Common myeloid progenitor, CD34-positive (primary cell): ENCODE measurements around the gene GRN.

Experiments
- CTCF ChIA-PET: fragments of 350-600 bp; sonication (Branson Sonifier 250); formaldehyde crosslinking; loops from one replicate; lab custom pipeline; 2021; ENCODE audit warnings: antibody characterized with exemption; lab: Charles Lee
- POLR2A ChIA-PET: fragments of 350-600 bp; sonication (Branson Sonifier 250); formaldehyde crosslinking; loops from one replicate; lab custom pipeline; 2021; ENCODE audit warnings: antibody characterized with exemption; lab: Charles Lee
- DNase-seq, 3 donors: peaks; one replicate each; pipeline versions ENCODE4 v3.0.0 to v3.0.0-alpha.2; 2013
- H3K27ac ChIP-seq, 2 experiments: 1 replicate in 1 of 2; 2 replicates in 1 of 2; pipeline ENCODE4 v1.7.0; 2013; ENCODE audit warnings: inconsistent platforms in 2 of 2, low read length in 2 of 2, mild to moderate bottlenecking in 2 of 2, low read depth in 1 of 2, moderate library complexity in 1 of 2; ENCODE audit not compliant: severe bottlenecking in 2 of 2, insufficient read depth in 1 of 2, poor library complexity in 1 of 2
- H3K27me3 ChIP-seq, 5 experiments: replicated peaks in 2 of 5; 1 replicate in 3 of 5; 2 replicates in 2 of 5; pipeline versions ENCODE4 v1.6.1 to v1.7.0; 2013; ENCODE audit warnings: low read length in 4 of 5, mild to moderate bottlenecking in 2 of 5, moderate library complexity in 2 of 5, inconsistent platforms in 1 of 5; ENCODE audit not compliant: insufficient read depth in 5 of 5, control insufficient read depth in 4 of 5
- H3K36me3 ChIP-seq, 4 experiments: 1 replicate in 2 of 4; 2 replicates in 2 of 4; pipeline versions ENCODE4 v1.6.1 to v1.7.0; 2013; ENCODE audit warnings: low read length in 3 of 4, control low read depth in 1 of 4, mild to moderate bottlenecking in 1 of 4; ENCODE audit not compliant: control insufficient read depth in 4 of 4, insufficient read depth in 4 of 4
- H3K4me1 ChIP-seq, 4 experiments: 1 replicate in 3 of 4; 2 replicates in 1 of 4; pipeline versions ENCODE4 v1.6.1 to v1.7.1; 2013; ENCODE audit warnings: low read length in 3 of 4, mild to moderate bottlenecking in 3 of 4, control low read depth in 1 of 4, inconsistent platforms in 1 of 4, moderate library complexity in 1 of 4; ENCODE audit not compliant: control insufficient read depth in 4 of 4, insufficient read depth in 4 of 4; ENCODE audit errors: control extremely low read depth in 1 of 4
- H3K4me3 ChIP-seq, 7 experiments: 1 replicate in 4 of 7; 2 replicates in 3 of 7; pipeline versions ENCODE4 v1.5.1 to v1.7.0; 2013; ENCODE audit warnings: mild to moderate bottlenecking in 7 of 7, low read length in 6 of 7, moderate library complexity in 6 of 7, inconsistent platforms in 2 of 7, low read depth in 2 of 7, control low read depth in 1 of 7; ENCODE audit not compliant: insufficient read depth in 4 of 7, control insufficient read depth in 1 of 7; ENCODE audit errors: extremely low read depth in 1 of 7
- H3K9me3 ChIP-seq, 5 experiments: 1 replicate in 4 of 5; 2 replicates in 1 of 5; pipeline versions ENCODE4 v1.6.1 to v1.7.1; 2013; ENCODE audit warnings: low read length in 4 of 5, mild to moderate bottlenecking in 2 of 5, inconsistent platforms in 1 of 5, low read depth in 1 of 5, moderate library complexity in 1 of 5; ENCODE audit not compliant: control insufficient read depth in 4 of 5, insufficient read depth in 2 of 5; ENCODE audit errors: control extremely low read depth in 1 of 5
- WGBS: methylation state at CpG from one replicate; pipeline ENCODE4 v1.1.5; 2013; ENCODE audit not compliant: insufficient coverage; 5-methylcytosine and 5-hydroxymethylcytosine counted together

GRN gene

GRCh38 chr17:44374306-44375195 is 29.4 kb downstream of the GRN start:
- ChIA-PET CTCF (interaction anchor here (1.1 to 2.6 kb wide), 7 partner anchors 9 to 26 kb away, joined by 3 to 11 read pairs (median 3); no protein-coding TSS in a partner anchor), POLR2A (no interaction called here)
- DNase-seq = no peak
- Histone ChIP-seq H3K4me3 (peak overlapping the region in 1 of 7 experiments; percentile 54), H3K27ac (no peak overlapping the region), H3K9me3 (no peaks in the 10 kb centered on the region), H3K36me3 (no peaks in the 10 kb centered on the region), H3K27me3 (peaks cover 0 to 3% (median 0%) of the 10 kb centered on the region in 5 experiments), H3K4me1 (peaks cover 0 to 10% (median 4%) of the 10 kb centered on the region in 4 experiments)
- WGBS = 60% methylated on average over 20 of the region's 31 CpGs

- ChIA-PET CTCF (interaction anchor here (1.0 to 2.6 kb wide), 13 partner anchors 10 to 147 kb away, joined by 3 to 11 read pairs (median 4); partner anchors contain the start of genes FAM171A2 and GRN), POLR2A (no interaction called here)
- Histone ChIP-seq H3K9me3 (no peaks in the 10 kb centered on the region), H3K36me3 (no peaks in the 10 kb centered on the region), H3K4me3 (no peak overlapping the region), H3K4me1 (peaks cover 0 to 10% (median 4%) of the 10 kb centered on the region in 4 experiments), H3K27me3 (peaks cover 0 to 3% (median 0%) of the 10 kb centered on the region in 5 experiments), H3K27ac (no peak overlapping the region)
- DNase-seq = no peak
- 85% methylated on average over 19 of the region's 22 CpGs for WGBS
Observed at GRCh38 chr17:44375196-44376017, 30.3 kb downstream of the GRN start.

DNA sequence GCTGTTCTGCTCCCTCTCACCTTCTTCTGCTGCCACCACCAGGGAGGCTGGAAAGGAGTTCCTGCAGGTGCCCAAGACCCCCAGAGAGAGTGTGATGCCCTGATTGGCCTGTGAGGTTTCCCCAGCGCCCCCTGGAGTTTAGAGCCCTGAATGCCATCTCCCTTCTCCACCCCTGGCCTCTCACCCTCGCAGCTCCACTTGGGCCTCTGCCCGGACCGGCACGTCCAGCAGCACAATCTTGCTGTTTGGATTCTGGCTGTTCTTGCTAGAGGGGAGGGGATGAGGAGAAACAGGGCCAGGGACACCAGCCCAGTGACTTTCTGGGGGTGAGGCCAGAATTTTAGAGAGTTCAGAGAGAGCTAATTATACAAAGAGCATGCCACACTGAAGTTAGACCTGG is 31.0 kb downstream of the GRN start:
- no peaks in the 10 kb centered on the region for H3K9me3 ChIP-seq
- H3K27me3 ChIP-seq = peaks cover 0 to 3% (median 0%) of the 10 kb centered on the region in 5 experiments
- peaks cover 0 to 10% (median 4%) of the 10 kb centered on the region in 4 experiments for H3K4me1 ChIP-seq
- 29% methylated on average over 1 of the region's 5 CpGs for WGBS
- H3K36me3 ChIP-seq = no peaks in the 10 kb centered on the region
- peak in 1 of 3 donors; percentile 28 for DNase-seq
- H3K4me3 ChIP-seq = no peak overlapping the region
- POLR2A ChIA-PET = no interaction called here
- CTCF ChIA-PET = interaction anchor here (1.0 to 2.6 kb wide), 11 partner anchors 10 to 146 kb away, joined by 3 to 11 read pairs (median 4); partner anchors contain the start of genes FAM171A2 and GRN
- no peak overlapping the region for H3K27ac ChIP-seq

DNA sequence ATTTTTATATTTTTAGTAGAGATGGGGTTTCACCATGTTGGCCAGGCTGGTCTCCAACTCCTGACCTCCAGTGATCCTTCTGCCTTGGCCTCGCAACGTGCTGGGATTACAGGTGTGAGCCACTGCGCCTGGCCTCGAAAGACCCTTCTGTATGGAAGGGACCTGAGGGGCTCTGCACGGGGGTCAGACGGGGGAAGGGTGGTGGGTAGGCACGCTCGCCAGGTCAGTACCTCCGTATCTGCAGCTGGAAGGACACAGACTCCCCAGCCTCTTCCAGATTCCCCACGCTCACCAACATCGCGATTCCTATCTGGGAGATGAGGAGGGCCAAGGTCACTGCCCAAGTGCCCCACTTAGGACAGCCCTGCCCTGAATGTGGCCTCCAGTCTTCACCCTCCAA is 31.7 kb downstream of the GRN start:
- H3K9me3 ChIP-seq = no peaks in the 10 kb centered on the region
- peaks cover 0 to 3% (median 0%) of the 10 kb centered on the region in 5 experiments for H3K27me3 ChIP-seq
- H3K4me1 ChIP-seq = peaks cover 0 to 10% (median 4%) of the 10 kb centered on the region in 4 experiments
- ChIA-PET POLR2A (no interaction called here), CTCF (interaction anchor here (1.0 to 2.6 kb wide), 7 partner anchors 10 to 31 kb away, joined by 3 to 11 read pairs (median 4); partner anchors contain the start of genes FAM171A2 and GRN)
- WGBS = over 99% methylated on average over 8 of the region's 12 CpGs
- DNase-seq = no peak
- H3K27ac ChIP-seq = no peak overlapping the region
- no peak overlapping the region for H3K4me3 ChIP-seq
- no peaks in the 10 kb centered on the region for H3K36me3 ChIP-seq

DNA sequence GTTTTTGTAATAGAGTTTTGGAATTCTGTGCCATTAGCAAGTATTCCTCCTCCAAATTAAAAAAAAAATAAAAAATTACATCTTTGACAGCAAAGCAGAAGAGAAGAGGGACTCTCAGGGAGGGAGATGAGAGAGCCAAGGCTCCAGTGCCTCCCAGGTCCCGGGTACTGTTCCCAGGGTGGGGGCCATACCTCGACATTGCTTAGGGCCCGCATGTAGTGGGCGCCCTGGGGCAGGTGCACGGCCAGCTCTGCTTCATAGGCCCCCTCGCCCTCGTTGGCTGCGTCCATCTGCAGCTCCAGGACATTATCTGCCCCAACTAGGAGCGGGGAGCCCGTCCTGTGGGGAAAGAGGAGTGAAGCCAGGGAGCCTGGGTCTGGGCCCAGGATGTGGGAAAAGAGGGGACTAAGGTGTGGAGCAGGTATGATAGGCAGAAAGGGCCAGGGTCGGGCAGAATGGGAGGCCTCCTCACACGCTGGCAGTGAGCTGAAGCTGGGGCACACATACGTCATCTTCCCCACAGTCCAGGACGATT is 33.1 kb downstream of the GRN start:
- ChIA-PET POLR2A (interaction anchor here (0.6 kb wide), 1 partner anchor 268 kb away, joined by 4 read pairs; no protein-coding TSS in a partner anchor), CTCF (interaction anchor here (0.6 kb wide), 1 partner anchor 14 kb away, joined by 3 read pairs; no protein-coding TSS in a partner anchor)
- Histone ChIP-seq H3K27ac (no peak overlapping the region), H3K4me3 (no peak overlapping the region), H3K36me3 (no peaks in the 10 kb centered on the region), H3K27me3 (peaks cover 0 to 3% (median 0%) of the 10 kb centered on the region in 5 experiments), H3K4me1 (peaks cover 0 to 15% (median 4%) of the 10 kb centered on the region in 4 experiments), H3K9me3 (no peaks in the 10 kb centered on the region)
- 98% methylated on average over 10 of the region's 14 CpGs for WGBS
- no peak for DNase-seq

DNA sequence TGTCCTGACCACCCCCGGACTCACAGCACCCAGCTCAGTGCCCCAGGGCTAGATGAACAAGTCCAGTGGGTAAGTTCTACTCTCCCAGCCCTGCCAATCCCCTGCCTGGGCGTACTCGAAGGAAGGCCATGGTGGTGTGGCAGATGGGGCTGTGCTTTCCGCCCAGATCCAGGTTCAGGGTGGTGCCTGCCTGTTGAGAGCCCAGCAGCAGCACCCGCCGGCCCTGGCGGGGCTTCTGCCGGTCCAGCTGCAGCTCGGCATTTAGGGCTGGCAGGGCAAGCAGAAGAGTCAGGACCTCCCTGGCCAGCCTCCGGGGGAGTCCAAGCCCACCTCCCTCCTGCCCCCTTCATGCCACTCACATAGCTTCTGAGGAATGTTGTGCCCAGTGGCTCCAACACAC is 34.8 kb downstream of the GRN start:
- 98% methylated on average over 9 of the region's 10 CpGs for WGBS
- no peaks in the 10 kb centered on the region for H3K9me3 ChIP-seq
- CTCF ChIA-PET = interaction anchor here (0.6 to 2.2 kb wide), 7 partner anchors 9 to 118 kb away, joined by 3 to 7 read pairs (median 5); partner anchors contain the start of genes FAM171A2 and ITGA2B
- peaks cover 0 to 2% (median 0%) of the 10 kb centered on the region in 4 experiments for H3K36me3 ChIP-seq
- DNase-seq = no peak
- H3K27ac ChIP-seq = no peak overlapping the region
- peaks cover 0 to 3% (median 0%) of the 10 kb centered on the region in 5 experiments for H3K27me3 ChIP-seq
- H3K4me3 ChIP-seq = no peak overlapping the region
- POLR2A ChIA-PET = interaction anchor here (0.5 to 0.8 kb wide), 2 partner anchors 16 to 256 kb away, joined by 3 to 4 read pairs; partner anchors contain the start of gene HDAC5
- H3K4me1 ChIP-seq = peaks cover 0 to 13% (median 5%) of the 10 kb centered on the region in 4 experiments
